HG02840 (cell line): Measurements from ENCODE around the gene TOP1.
"Not testable (repeated sequence)": the region's sequence is repeated elsewhere in the genome, so short reads cannot be mapped to it uniquely, and the experiment has no call there.

ENCODE experiments used
- ATAC-seq: cut with Tn5 transposase; IDR thresholded peaks from one replicate; pipeline ENCODE4 v1.9.1; 2021; ENCODE audit warnings: mild to moderate bottlenecking, moderate library complexity, moderate number of reproducible peaks; ENCODE audit not compliant: unreplicated experiment, low FRiP score

TOP1 gene

GRCh38 chr20:41003143-41003935, 25.3 kb upstream of the TOP1 start:
- no peak for ATAC-seq

DNA sequence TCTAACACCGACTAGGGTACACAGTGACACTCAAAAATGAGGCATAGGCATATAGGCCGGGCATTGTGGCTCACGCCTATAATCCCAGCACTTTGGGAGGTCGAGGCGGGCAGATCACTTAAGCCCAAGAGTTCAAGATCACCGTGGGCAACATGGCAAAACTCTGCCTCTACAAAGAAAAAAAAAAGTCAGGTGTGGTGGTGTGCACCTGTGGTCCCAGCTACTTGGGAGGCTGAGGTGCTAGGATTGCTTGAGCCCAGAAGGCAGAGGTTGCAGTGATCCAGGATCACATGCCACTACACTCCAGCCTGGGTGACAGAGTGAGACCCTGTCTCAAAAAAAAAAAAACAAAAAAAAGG, 24.7 kb upstream of the TOP1 start:
- ATAC-seq, result not testable (repeated sequence)

- no peak for ATAC-seq
These were observed 23.9 kb upstream of the TOP1 start for GRCh38 chr20:41004531-41005360.

GRCh38 chr20:41005361-41005729, 23.3 kb upstream of the TOP1 start:
- ATAC-seq, result no peak

GRCh38 chr20:41006126-41006935, 22.3 kb upstream of the TOP1 start:
- ATAC-seq, result no peak

- ATAC-seq, result no peak
These were observed 21.6 kb upstream of the TOP1 start for GRCh38 chr20:41006936-41007474.

GRCh38 chr20:41007481-41007880, 21.1 kb upstream of the TOP1 start:
- ATAC-seq, result no peak

- ATAC-seq, result no peak
These were observed 18.7 kb upstream of the TOP1 start for GRCh38 chr20:41009946-41010345.

- peak; percentile 80 for ATAC-seq
These were observed 17.0 kb upstream of the TOP1 start for GRCh38 chr20:41011551-41012067.

DNA sequence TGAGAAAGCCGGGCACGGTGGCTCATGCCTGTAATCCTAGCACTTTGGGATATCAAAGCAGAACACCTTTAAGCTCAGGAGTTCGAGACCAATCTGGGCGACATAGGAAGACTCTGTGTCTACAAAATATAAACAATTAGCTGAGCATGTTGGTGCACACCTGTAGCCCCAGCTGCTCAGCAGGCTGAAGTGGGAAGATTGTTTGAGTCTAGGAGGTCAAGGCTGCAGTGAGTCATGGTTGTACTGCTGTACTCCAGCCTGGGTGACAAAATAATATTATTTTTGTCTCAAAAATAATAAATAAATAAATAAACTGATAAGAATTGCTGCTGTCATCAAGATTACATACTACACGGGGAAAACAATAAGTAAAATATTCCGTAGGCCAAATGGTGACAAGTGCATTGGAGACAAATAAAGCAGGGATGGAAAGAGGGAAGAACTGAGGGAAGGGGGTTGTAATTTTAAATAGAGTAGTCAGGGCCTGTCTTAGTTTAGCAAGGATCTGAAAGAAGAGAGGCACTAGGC, 14.0 kb upstream of the TOP1 start:
- ATAC-seq, result no peak

- ATAC-seq, result no peak
These were observed 11.1 kb upstream of the TOP1 start for GRCh38 chr20:41017448-41018042.

DNA sequence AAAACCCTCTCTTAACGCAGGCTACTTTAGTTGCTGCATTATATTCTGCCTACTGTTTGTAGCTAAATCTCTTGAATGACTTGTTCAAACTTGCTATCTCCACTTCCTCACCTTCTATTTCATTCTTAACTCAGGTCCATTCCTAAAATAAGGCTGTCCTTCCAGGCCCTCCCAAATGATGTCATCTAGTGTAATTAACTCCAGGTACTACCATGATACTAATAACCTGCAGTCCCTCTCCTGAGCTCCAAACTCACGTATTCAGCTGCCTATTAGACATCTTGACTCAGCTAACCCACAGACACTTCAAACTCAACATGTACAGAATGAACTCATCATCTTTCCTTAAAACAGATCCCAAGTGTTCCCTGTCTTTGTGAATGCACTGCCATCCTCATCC, 10.5 kb upstream of the TOP1 start:
- ATAC-seq, result no peak

GRCh38 chr20:41023549-41023948, 5.1 kb upstream of the TOP1 start:
- no peak for ATAC-seq

DNA sequence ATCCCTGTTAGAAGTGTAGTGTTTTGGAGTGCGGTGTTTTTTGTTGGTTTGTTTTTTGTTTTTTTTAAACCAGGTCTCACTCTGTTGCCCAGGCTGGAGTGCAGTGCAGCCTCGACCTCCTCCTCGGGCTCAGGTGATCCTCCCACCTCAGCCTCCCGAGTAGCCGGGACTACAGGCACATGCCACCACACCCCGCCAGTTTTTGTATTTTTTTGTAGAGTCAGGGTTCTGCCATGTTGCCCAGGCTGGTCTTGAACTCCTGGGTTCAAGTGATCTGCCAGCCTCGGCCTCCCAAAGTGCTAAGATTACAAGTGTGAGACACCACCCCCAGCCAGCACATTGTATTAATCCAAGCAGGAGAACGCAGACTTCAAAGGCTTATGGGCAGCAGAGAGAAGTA, 1.3 kb upstream of the TOP1 start:
- no peak for ATAC-seq

GRCh38 chr20:41027872-41028358, 707 bp upstream of the TOP1 start:
- ATAC-seq, result no peak

DNA sequence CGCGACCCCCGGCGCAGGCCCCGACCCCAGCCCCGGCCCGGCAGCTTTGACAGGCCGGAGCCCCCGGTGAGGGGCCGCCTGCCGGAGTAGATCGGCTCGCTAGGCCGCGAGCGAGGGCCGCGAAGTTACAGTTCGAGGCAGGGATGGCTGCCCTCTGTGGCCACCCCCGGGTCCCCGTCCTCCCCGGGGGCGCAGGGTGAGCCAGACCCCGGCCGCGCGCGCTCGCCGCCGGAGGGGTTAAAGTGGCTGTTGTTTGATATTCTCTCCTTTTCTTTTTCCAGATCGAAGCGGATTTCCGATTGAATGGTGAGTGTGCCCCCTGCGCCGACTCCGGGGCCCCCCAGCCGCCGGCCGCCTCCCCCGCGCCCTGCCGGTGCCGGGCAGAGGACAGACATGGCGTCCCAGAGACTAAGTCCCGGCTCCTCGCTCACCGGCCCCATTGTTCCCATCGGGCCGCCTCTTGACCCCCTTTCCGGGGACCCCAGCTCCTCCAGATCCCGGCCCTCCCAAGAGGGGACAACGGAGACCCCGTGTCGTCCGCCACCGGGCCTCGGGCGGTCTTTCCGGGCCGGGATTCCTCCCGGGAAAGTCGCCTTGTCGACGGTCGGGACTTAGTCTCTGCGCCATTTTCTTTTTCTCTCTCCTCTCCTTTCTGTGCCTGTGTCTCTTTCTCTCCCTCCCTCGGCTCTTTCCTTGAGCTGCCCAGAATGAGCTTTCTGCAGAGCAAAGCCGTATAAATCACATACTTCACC, 704 bp downstream of the TOP1 start:
- ATAC-seq, result peak; percentile 22

GRCh38 chr20:41030061-41030460, 1.4 kb downstream of the TOP1 start:
- no peak for ATAC-seq

DNA sequence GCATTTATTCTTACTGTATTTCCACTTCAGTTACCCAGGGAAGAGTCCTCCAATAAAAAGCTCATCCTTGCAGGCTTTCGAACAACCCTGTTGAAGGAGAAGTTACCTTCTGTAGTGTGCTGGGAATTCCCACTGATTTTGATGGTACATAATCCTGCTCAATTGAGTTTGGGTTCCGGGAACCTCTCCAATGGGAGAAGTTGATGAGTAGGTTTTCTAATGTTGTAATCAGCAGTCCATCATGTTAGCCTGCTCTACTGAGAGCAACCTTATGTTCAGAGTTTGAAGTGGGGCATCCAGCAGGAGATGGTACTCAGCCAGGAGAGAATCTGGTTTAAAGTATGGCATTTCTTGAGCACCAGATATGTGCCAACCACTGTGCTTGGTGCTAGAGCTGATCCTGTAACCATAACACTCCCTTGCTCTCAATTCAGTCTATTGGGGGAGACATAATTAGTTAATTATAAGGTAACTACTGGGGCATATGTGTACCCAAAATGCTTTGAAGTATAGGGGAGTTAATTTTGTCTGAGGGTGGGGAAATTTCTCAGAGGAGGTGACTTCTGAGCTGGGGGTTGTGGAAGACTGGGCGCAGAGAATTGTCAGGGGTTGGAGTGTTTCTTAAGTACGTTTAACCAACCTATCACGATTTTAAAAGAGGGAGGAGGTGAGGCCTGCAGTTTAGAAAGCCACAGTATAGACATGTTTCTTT, 2.1 kb downstream of the TOP1 start:
- ATAC-seq, result no peak
